Measurements from ENCODE around the gene NFIA.
A peak's percentile ranks its signal among the peaks of the same experiment; 100 is the strongest.

DNA sequence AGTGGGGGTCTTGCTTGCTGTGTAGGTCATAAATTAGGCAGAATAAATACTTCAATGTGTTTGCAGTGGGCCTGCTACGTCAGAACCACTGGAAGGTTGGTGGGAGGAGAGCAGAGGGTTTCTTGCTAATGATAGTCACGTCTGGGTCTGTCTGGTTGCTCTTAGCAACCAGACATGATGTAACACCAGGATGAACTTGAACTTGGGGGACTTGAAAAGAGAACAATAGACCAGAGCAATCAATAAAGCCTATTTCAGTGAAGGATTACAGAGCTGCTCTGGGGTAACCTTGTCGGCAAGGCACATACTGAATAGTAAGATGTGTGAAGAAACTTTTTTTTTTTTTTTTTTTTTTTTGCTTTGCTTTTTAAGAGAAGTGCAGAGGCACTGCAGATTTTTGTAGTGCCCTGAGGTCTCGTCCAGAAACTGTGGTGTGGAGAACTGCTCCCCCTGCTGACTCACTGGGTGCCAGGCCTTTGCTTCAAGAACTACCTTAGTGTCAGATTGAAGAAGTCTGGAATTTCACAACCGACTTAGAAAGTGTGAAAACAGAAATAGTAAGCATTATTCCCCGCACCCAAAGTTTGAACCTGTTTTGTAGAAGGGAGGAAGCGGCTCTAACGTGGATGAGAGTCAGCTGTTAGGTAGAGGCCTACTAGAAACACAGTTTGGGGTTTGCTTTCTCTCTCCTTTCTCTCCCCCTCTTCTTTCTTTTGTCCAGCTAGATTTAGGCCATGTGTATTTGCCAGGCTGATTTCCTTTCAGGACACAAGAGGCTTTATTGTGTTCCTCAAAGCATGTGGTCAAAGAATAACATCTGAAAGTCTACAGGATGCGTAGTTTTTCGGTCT, 371.0 kb downstream of the NFIA start:
- TF ChIP-seq CTCF (IDR thresholded peaks at IDR 0.05) (peak in 5 of 6 experiments; percentile 38 to 77 (median 67)), POLR2A (IDR thresholded peaks at IDR 0.05) (no peak)

Measured in Peyer's patch (tissue), 4 donors.